HEK293T (cell line): ENCODE measurements around the gene USP43.

Source experiments
- CTCF ChIA-PET: fragments of 350-600 bp; formaldehyde crosslinking; extraction: SDS; loops from one replicate; lab custom pipeline; 2021; ENCODE audit warnings: antibody characterized with exemption, inconsistent platforms; lab: Yijun Ruan, JAX
- POLR2A ChIA-PET: fragments of 350-600 bp; formaldehyde crosslinking; extraction: SDS; loops from one replicate; lab custom pipeline; 2020; ENCODE audit warnings: antibody characterized with exemption, inconsistent platforms; lab: Yijun Ruan, JAX
- DNase-seq: peaks from one replicate; pipeline ENCODE4 v3.0.0; 2012; ENCODE audit warnings: mixed read lengths; ENCODE audit errors: extremely low spot score
- ARNT ChIP-seq: fragments of 450-650 bp; IDR thresholded peaks from 2 replicates; pipeline ENCODE4 v1.6.1; 2017; ENCODE audit warnings: mild to moderate bottlenecking
- BHLHE40 ChIP-seq: fragments of 450-650 bp; IDR thresholded peaks from 2 replicates; pipeline ENCODE4 v1.6.1; 2016; ENCODE audit warnings: mild to moderate bottlenecking, moderate library complexity, borderline replicate concordance
- CTBP1 ChIP-seq: fragments of 450-650 bp; IDR thresholded peaks from 2 replicates; pipeline ENCODE4 v1.6.1; 2016; ENCODE audit warnings: borderline replicate concordance
- ELF4 ChIP-seq: fragments of 450-650 bp; IDR thresholded peaks from 2 replicates; pipeline ENCODE4 v1.6.1; 2017; ENCODE audit warnings: antibody characterized with exemption
- FOXA1 ChIP-seq: fragments of 450-650 bp; IDR thresholded peaks from 2 replicates; pipeline ENCODE4 v1.6.1; 2016; ENCODE audit warnings: mild to moderate bottlenecking
- FOXK2 ChIP-seq: fragments of 450-650 bp; IDR thresholded peaks from 2 replicates; pipeline ENCODE4 v1.6.1; 2016; ENCODE audit warnings: mild to moderate bottlenecking
- FOXM1 ChIP-seq: fragments of 450-650 bp; IDR thresholded peaks from 2 replicates; pipeline ENCODE4 v1.6.1; 2017; ENCODE audit warnings: mild to moderate bottlenecking, borderline replicate concordance
- HDGF ChIP-seq: fragments of 450-650 bp; IDR thresholded peaks from 2 replicates; pipeline ENCODE4 v1.6.1; 2017; ENCODE audit warnings: antibody characterized with exemption, borderline replicate concordance
- L3MBTL2 ChIP-seq: fragments of 450-650 bp; conservative IDR thresholded peaks from 2 replicates; pipeline ENCODE4 v1.6.1; 2016; ENCODE audit warnings: mild to moderate bottlenecking
- LEF1 ChIP-seq: fragments of 450-650 bp; IDR thresholded peaks from 2 replicates; pipeline ENCODE4 v1.6.1; 2017; ENCODE audit warnings: mild to moderate bottlenecking, borderline replicate concordance
- NFRKB ChIP-seq: fragments of 450-650 bp; IDR thresholded peaks from 2 replicates; pipeline ENCODE4 v1.6.1; 2016; ENCODE audit warnings: mild to moderate bottlenecking, moderate library complexity
- PKNOX1 ChIP-seq: fragments of 450-650 bp; IDR thresholded peaks from 2 replicates; pipeline ENCODE4 v1.6.1; 2016
- SP1 ChIP-seq: fragments of 450-650 bp; IDR thresholded peaks from 2 replicates; pipeline ENCODE4 v1.6.1; 2017
- SUZ12 ChIP-seq: fragments of 450-650 bp; IDR thresholded peaks from 2 replicates; pipeline ENCODE4 v1.6.1; 2016; ENCODE audit warnings: mild to moderate bottlenecking
- TARDBP ChIP-seq: fragments of 450-650 bp; IDR thresholded peaks from 2 replicates; pipeline ENCODE4 v1.6.1; 2016
- ZNF384 ChIP-seq: fragments of 450-650 bp; IDR thresholded peaks from 2 replicates; pipeline ENCODE4 v1.6.1; 2016

Gene USP43

GRCh38 chr17:9696279-9697044 is 51.1 kb downstream of the USP43 start:
- ChIA-PET POLR2A (no interaction called here), CTCF (no interaction called here)
- no peak for TF ChIP-seq FOXK2
- TF ChIP-seq FOXM1 = no peak
- no peak for TF ChIP-seq ARNT
- no peak for TF ChIP-seq ELF4
- no peak for TF ChIP-seq BHLHE40
- TF ChIP-seq L3MBTL2 = no peak
- TF ChIP-seq NFRKB = no peak
- no peak for TF ChIP-seq SUZ12
- no peak for TF ChIP-seq TARDBP
- TF ChIP-seq ZNF384 = no peak
- no peak for TF ChIP-seq PKNOX1
- no peak for TF ChIP-seq SP1
- no peak for TF ChIP-seq CTBP1
- TF ChIP-seq FOXA1 = no peak
- no peak for TF ChIP-seq LEF1
- DNase-seq = no peak

- CTCF ChIA-PET = no interaction called here
- POLR2A ChIA-PET = no interaction called here
- TF ChIP-seq HDGF (no peak), CTBP1 (no peak)
- no peak for DNase-seq
These were observed 54.8 kb downstream of the USP43 start for GRCh38 chr17:9700136-9700535.

GRCh38 chr17:9700754-9701476 is 55.6 kb downstream of the USP43 start:
- TF ChIP-seq SUZ12 (no peak), FOXK2 (no peak), PKNOX1 (no peak), SP1 (no peak), CTBP1 (no peak), ELF4 (no peak), NFRKB (no peak), LEF1 (no peak), FOXM1 (no peak), HDGF (no peak), TARDBP (no peak), ARNT (no peak), L3MBTL2 (no peak), BHLHE40 (no peak), FOXA1 (no peak)
- no peak for DNase-seq
- ChIA-PET POLR2A (no interaction called here), CTCF (no interaction called here)

GRCh38 chr17:9702482-9702881 is 57.2 kb downstream of the USP43 start:
- DNase-seq = no peak
- TF ChIP-seq HDGF (no peak), TARDBP (no peak), SUZ12 (no peak), NFRKB (no peak), LEF1 (no peak), SP1 (no peak), ZNF384 (no peak), ARNT (no peak), FOXM1 (no peak), FOXA1 (no peak), ELF4 (no peak), BHLHE40 (no peak), PKNOX1 (no peak), L3MBTL2 (no peak)
- ChIA-PET CTCF (no interaction called here), POLR2A (no interaction called here)

- TF ChIP-seq PKNOX1 (no peak), FOXK2 (no peak), FOXM1 (no peak), TARDBP (no peak), NFRKB (no peak), ARNT (no peak), LEF1 (no peak), BHLHE40 (no peak), FOXA1 (no peak), ZNF384 (no peak), CTBP1 (no peak), SP1 (no peak), ELF4 (no peak), L3MBTL2 (no peak), SUZ12 (no peak), HDGF (no peak)
- ChIA-PET POLR2A (no interaction called here), CTCF (no interaction called here)
- DNase-seq = no peak
These were observed 57.8 kb downstream of the USP43 start for GRCh38 chr17:9702914-9703780.
